Stimulated activated CD4-positive, alpha-beta T cell treated with anti-CD3 and anti-CD28 coated beads, Interleukin-15, amount 100 ng/mL, for 24 hours (primary cell): ENCODE data around the gene PPP6R1.
"Not testable (repeated sequence)": the region's sequence is repeated elsewhere in the genome, so short reads cannot be mapped to it uniquely, and the experiment has no call there.

ENCODE experiments used
- DNase-seq: peaks from one replicate; pipeline ENCODE4 v3.0.0-alpha.2; 2020

The PPP6R1 gene

DNA sequence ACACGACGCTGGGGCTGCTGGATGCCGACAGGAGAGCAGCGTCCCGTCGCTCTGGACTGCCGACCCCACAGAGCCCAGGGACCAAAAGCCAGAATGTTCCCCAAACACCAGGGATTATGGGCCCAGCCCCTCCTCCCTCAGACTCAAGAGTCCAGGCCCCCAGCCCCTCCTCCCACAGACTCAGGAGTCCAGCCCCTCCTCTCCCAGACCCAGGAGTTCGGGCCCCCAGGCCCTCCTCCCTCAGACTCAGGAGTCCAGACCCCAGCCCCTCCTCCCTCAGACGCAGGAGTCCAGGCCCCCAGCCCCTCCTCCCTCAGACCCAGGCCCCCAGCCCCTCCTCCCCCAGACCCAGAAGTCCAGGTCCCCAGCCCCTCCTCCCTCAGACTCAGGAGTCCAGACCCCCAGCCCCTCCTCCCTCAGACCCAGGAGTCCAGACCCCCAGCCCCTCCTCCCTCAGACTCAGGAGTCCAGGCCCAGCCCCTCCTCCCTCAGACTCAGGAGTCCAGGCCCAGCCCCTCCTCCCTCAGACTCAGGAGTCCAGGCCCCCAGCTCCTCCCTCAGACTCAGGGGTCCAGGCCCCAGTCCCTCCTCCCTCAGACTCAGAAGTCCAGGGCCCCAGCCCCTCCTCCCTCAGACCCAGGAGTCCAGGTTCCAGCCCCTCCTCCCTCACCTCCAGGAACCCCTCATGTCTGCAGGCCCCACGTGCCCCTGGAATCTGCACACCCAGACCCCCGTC lies 34.0 kb downstream of the PPP6R1 start:
- DNase-seq = not testable (repeated sequence)

DNA sequence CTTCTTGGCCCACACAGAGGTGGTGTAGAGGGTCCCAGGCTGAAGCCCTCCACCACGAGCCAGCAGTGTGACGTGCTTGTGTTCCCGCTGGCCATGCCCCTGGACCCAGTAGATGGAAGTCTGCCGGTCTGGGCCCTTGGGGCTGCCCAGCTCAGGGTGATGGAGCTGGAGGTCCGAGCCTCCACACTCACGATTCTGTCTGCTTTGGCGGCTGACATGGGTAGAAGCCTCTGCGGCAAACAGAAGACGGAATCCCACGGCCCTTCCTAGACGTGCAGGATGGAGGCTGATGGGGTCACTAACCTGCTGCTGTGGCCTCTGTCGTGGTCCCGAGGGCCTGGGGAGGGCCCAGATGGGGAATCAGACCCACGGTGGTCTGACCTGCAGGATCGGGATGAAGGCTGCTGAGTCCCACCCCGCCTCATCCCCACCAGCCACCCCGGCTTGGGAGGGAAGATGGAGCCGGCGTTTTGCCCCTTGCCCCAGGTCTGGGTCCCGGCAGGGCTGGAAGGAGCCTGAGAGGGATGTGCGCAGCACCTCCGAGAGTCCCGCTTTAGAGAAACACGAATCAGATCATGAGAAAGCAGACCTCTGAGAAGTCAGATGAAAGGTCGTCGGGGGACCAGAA lies 34.7 kb downstream of the PPP6R1 start:
- DNase-seq = no peak

DNA sequence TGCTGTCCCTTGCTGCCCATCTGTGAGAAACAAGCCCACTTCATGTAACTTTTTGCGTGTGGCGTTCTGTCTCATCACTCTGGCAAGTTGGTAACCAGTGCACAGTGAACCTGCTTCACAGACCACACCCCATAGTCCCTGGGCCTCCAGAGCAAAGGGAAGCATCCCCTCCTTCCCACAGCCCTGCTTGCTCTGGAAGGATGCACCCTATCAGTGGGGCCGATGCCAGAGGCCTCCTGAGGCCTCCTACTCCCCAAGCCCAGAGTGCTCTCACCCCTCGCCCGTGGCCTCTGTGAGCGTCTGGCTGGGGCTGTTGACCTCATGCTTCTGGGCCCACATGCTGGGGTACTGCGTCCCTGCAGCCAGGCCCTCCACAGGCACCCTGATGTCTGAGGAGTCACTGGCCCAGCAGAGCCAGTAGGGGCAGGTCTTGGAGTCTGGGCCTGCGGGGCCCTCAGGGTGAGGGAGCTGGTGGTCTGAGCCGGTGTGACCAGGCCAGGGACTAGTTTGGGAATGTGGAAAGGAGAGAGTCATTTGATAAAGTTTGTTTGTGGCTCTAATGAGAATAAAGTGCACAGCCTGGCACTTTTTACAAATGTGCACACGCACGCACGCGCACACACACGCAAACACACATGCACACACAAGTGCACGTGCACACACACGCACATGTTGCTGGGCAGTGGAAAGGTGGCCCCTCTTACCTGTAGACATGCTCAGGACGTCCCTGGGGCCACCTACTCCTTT lies 35.4 kb downstream of the PPP6R1 start:
- no peak for DNase-seq

DNA sequence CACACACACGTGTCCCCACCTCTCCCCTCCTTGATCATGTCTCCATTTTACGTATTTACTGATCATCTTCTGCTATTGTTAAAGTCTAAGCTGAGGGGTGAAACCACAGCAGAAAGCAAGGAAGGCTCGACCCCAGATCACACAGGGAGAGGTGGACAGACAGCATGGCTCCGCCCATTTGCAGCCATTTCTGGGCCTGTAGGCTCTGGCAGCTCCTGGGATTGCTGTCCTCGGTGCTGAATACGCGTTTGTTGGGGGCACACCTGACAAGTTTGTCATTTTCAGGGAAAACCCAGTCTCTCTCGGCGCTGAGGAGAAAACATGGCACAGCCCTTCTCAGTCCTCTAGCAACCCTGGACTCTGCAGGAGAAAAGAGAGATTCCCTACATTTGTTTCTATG lies 38.3 kb downstream of the PPP6R1 start:
- no peak for DNase-seq

DNA sequence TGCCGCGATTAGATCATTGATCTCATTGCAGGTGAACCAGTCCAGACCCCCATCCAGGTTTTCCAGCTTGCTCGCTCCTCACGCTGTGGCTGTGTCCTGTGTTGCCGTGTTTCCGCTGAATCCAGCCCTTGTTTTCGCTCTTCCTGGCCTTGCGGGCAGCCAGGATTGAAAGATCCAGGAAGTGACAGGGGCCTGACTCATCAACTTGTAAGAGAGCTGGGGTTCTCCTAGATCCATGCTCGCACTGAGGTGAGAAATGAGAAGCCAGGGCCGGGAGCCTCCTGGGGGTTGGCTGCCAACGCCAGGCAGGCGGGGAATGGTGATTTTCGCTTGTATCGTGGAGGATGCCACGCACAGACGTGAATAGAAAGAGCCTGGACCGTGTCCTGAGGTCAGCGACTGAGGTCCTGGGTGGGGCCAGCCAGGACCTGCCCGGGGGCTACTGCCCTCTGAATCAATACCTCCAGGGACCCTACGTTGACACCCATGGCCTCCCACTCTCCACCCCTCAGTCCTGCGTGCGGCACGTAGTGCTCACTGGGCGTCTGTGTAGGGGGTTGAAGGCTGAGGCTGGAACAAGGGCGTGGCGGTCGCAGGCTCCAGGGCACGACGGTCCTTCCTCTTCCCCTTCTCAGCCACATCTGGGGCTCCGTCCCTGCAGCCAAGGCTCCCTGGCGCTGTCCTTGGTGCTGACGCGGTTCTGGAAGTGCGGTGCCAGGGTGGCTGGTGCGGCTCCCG lies 42.2 kb downstream of the PPP6R1 start:
- DNase-seq = peak; percentile 78

DNA sequence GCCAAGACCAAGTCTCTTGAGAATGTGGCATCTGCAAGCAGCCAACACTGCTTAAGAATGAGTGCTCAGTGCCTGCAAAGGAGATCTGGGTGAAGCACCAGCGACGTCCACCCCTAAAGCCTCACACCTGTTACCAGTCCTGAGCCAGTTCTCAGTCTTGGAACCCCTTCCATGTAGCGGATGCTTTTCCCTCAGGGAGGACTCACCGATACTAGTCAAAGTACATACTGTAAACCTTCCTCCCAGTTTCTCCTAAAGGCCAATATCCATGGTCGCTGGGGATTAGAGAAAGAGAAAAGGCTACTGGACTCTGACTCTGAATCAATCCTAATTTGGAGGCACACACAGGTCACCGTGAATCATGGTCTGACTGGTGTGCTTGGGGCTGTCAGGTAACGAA lies 45.3 kb downstream of the PPP6R1 start:
- DNase-seq = no peak

DNA sequence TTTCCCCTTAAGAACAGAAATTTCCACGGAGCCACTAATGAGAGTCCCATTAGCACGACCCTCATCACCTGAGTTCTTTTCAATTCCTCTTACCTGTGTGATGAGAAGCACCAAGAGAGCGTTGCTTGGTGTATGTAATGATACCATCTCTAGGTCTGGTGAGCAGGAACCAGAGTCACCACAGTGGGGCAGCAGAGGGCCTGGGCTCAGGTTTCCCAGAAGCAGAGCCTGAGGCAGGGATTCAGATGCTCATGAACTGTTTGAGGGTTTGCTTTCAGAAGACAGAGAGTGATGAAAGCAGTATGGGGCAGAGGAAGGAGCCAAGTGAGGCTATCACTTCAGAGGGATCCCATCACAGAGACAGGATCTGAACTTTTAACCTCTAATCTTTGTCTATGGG lies 46.4 kb downstream of the PPP6R1 start:
- peak; percentile 74 for DNase-seq

DNA sequence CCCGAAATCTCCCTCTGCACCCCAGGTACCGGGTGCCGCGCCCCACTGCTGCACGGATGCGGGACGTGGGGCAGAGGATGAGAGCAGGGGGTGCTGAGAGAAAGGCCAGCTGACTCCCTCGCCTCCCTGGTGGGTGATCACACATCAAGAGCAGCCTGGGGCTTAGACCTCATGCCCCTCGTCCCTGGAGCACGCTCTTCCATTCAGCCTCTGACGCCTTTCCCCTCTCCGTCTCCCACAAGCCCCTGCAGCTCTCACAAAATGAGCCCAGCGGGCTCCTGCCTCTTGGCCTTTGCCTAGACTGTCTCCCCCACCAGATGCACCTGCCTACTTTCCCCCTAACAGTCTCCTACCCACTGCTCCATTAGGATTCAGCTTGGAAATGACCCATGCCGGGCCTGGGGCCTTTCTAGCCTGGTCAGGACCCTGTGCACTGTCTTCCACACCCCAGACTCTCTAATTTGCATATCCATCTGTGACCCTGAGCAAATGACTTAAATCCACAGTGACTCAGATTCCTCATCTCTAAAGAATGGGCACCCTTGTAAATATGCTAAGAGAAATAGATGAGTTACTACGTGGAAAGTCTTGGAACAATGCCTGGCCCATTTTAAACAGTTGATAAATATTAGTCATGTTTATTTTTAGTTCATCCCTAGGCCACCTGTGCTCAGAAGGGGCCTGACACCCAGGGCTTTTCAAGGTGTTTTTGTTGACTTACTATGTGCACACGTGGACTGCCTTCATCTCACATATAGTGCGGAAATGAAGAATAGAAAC lies 48.9 kb downstream of the PPP6R1 start:
- DNase-seq = no peak

DNA sequence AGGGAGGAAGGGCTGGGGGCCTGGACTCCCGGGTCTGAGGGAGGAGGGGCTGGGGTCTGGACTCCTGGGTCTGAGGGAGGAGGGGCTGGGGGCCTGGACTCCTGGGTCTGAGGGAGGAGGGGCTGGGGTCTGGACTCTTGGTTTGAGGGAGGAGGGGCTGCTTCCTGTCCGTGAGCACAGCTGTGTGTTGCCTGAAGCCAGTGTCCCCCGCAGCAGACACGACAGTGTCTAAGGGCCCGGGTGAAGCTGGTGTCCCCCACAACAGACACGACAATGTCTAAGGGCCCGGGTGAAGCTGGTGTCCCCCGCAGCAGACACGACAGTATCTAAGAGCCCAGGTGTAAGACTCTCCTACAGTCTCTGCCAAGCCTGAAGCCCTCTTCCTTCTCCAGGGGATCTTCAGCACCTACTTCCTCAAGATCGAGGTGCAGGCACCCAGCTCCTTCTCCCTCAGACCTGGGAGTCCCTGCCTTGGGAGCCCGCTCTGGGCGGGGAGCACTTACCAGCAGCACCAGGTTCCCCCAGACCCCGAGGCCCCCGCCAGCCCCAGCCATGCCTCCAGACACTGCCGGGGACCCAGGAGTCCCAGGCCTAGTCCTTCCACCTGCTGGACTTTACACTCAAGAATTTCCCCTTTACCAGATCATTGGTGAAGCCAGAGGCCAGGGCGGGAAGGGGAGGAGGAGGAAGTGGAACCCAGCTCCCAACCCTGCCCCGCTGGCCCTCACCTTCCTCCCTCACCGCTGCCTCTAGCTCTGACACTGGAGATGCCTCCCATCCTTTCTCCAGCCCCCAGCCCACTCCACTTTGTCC lies 49.7 kb downstream of the PPP6R1 start, which contains the start of gene PTPRH:
TSS of gene PTPRH (minus strand) at position 622 of the 813 bp plus-strand sequence. CDS start at position 554, 68 bp downstream.
- DNase-seq = no peak

DNA sequence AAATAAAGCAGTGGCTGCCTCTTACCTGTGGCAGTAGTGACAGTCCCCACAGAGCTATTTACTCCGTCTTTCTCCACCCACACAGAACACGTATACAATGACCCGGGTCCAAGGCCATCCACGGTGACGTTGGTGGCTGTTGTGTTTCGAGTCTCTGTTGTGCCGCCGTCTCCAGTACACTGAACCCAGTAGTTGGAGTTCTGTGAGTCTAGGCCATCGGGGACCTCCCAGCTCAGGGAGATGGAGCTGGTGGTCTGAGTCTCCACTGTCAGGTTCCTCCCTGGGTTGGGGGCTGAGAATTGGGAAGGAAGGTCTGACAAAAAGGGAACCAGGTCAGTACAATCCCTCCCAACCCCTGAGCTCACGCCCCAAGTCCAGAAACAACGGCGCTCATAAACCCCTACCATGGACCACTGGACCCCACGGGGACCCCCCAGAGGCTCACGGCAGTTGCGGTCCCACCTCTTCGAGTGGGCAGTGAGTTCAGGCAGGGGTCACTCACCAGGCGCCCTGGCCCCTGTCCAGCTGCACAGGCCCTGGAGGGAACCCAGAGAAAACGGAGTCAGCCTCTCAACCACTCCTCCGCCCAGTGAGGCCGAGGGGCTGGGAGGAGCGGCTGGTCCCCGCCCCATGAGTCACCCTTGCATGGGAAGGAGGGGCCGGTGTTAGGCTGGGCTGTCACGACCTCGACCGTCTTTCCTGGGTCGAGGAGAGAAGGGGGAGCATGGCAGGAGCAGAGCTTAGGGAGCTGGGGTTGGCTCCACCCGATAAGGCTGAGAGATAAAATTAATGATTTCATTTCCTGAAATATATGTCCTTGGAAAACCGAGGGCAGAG lies 51.9 kb downstream of the PPP6R1 start:
- peak; percentile 75 for DNase-seq

DNA sequence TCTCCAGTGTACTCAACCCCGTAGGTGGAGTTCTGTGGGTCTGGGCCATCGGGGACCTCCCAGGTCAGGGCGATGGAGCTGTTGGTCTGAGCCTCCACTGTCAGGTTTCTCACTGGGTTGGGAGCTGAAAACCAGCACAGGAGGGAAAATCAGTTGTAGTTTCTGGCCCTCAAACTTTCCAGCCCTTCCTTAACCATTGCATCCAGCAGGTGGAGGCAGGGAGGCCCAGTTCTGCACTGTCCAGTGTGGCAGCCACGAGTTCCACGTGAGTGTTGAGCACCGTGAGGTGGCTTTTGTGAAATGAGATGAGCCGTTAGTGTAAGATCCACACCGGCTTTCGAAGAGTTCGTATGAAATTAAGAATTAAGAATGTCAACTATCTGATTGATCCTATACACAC lies 56.6 kb downstream of the PPP6R1 start:
- not testable (repeated sequence) for DNase-seq

DNA sequence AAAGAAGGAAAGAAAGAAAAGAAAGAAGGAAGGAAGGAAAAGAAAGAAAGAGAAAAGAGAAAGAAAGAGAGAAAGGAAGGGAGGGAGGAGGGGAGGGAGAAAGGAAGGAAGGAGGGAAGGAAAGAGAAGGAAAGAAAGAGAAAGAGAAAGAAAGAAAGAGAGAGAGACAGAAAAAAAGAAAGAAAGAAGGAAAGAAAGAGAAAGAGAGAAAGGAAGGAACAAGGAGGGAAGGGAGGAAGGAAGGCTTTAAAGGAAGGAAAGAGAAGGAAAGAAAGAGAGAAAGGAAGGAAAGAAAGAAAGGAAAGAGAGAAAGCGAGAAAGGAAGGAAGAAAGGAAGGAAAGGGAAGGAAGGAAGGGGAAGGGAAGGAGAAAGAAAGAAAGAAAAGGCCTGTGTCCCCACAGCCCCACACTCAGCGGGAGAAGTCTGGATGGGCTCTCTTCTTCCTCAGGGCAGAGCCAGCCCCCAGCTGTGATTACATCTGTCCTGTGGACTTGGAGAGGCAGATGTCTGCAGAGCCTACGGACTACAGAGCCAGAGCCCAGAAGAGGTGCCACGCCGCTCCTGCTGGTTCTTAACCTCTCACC lies 59.1 kb downstream of the PPP6R1 start:
- no peak for DNase-seq

DNA sequence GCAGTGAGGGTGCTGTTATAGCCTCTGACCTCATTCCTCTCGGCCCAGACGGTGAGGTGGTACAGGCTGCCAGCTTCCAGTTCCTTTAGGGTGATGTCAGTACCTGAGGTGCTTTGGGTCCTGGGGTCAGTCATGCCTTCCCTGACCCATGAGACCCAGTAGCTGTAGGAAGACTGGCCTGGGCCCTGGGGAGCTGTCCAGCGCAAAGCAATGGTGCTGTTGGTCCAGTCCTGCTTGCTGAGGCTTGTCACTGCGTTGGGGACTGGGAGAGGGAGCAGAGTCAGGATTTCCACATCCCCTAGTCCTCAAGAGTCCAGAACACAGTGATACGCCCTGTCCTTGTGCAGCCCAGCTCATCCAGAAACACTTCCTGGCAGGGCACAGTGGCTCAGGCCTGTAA lies 60.2 kb downstream of the PPP6R1 start:
- DNase-seq = no peak

DNA sequence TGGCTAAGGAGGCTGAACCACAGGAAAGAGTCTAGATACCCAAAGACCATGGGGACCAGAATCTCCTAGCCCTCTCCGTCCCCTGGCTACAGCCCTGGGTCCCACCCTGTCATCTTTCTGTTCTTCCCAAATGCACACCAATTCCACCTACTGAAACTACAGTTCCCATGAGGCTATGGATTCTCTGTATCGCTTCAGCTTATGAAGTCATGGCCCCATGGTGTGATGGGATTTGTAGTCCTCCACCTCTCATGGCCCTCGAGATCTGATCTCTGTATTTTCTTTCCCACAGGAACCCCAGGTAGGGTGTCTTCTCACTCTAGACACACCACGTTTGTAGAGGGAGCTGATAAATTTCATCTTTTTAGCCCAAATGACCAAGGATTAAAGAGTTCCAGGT lies 61.3 kb downstream of the PPP6R1 start:
- no peak for DNase-seq

DNA sequence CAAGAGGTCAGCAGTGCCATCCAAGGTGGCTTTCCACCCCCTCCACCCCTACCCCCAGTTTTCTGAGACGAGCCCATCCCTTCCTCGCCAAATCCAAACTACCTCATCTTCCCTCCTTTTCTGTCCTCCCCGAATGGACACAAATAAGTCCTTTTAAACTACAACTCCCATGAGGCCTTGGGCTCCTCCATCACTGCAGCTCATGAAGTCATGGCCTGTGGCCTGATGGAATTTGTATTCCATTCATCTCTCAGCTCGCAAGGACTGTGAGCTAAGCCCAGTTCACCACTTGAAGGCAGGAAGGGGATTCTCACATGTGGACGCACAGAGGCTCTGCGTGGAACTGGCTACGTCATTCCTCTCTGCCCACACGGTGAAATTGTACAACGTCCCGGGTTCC lies 62.0 kb downstream of the PPP6R1 start:
- DNase-seq = no peak

DNA sequence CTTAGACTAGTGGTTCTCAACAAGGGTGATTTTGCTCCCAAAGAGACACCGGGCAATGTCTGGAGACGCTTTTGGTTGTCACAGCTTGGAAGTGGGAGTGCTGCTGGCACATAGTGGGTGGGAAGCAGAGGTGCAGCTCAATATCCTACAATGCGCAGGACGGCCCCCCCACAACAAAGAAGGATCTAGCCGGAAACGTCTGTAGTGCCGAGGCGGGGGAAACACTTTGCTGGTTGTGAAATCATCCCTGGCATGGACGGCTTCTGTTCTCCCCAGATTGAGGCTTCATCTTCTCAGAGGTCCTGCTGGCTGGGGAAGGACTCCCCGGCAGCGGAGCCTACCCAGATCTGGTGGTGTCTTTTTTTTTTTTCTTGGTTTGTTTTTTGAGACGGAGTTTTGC lies 65.3 kb downstream of the PPP6R1 start:
- DNase-seq = no peak

DNA sequence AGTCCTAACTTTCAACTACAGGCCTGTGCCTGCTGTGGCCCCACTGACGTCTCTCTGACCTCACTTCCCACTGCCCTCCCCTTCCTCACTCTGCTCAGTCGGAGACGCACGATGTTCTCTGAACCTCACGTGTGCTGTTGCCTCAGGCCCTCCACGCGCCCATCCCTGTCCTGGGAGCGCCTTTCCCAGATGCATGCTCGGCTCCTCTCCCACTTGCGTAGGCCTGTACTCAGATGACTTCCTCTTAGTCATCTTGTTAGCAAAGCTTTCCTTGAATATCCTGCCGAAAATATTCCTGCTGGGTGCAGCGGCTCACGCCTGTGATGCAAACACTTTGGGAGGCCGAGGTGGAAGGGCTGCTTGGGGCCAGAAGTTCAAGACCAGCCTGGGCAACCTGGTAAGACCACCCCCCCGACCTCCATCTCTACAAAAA lies 69.4 kb downstream of the PPP6R1 start:
- DNase-seq = no peak

DNA sequence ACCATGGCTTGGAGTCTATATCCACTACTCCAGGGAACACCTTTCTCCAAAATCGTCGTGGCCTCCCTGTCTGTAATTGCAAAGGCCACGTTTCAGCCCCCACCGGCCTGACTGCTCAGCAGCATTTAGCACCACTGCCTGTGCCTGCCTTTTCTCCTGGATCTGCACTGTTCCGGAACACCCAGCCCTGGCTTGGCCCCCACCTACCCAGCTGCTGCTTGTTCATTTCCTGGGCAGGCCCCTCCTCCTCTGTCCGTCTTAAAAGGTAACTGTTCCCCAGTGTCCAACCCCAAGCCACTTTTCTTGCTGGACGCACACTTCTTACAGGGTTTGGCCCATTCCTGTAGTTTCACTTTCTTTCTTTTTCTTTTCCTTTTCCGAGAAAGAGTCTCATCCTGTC lies 70.2 kb downstream of the PPP6R1 start:
- DNase-seq = no peak

DNA sequence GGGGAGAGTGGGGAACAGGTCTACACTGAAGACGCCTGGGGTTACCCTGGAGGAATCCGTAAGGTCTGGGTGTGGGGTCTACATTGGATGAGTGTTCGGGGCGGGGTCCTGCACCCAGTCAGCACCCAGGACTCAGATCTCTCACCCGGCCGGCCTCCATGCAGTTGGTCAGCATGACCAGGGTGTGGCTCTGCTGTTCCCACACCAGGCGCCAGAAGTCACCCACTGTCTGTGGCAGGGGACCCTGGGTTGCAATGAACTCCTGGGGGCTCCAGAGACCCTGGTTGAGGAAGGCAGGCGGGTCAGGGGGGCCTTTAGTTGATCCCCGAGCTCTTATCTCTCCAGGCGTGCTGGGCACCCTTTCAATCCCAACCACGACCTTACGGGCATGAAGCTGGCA lies 72.7 kb downstream of the PPP6R1 start:
- no peak for DNase-seq

DNA sequence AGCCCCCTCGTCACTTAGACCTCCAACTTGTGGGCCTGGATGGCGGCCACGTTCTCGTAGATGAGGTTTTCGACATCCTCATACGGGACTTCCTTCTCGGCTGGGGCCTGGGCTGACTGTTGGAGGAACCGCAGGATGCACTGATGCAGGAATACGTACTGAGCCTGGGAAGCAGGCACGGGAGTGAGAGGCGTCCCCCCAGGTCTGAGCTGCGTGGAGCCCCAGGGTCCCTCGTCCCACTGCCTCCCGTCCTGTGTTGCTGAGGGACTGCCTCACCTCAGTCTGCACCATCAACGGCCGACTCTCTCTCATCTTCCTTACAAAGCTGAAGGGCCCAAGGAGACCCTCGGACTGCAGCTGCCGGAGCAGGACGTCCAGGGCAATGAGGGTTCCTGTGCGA lies 77.1 kb downstream of the PPP6R1 start:
- DNase-seq = no peak
